ENCODE data around the gene DGKZ. TPM values are rescaled to one million over a fixed set of nuclear protein-coding genes. Genes with fewer than 3 reads are reported as not detected.

DGKZ gene
- total and polyA plus RNA-seq, 9 donors = 8.9 to 46.0 (median 29.4) TPM

- H3K27me3 ChIP-seq = peaks cover 2% of the 10 kb centered on the region
- H3K27ac ChIP-seq = no peak overlapping the region
- TF ChIP-seq POLR2A (IDR thresholded peaks at IDR 0.05) = no peak
- TF ChIP-seq CTCF (IDR thresholded peaks at IDR 0.05) = no peak
- no peak for TF ChIP-seq EP300 (IDR thresholded peaks at IDR 0.05)
- H3K4me3 ChIP-seq = no peak overlapping the region
- intact Hi-C loops (cut with DNase I) = loop anchor here in 2 of 4 donors (10.0 kb wide), 1 partner anchor 231 kb away; the partner anchor contains the start of genes ATG13 (in 2 of the 2) and HARBI1 (in 2 of the 2)
- no peaks in the 10 kb centered on the region for H3K9me3 ChIP-seq
- no peak for DNase-seq
- no peaks in the 10 kb centered on the region for H3K36me3 ChIP-seq
- 68 to 79% (median 72%) methylated on average over 7 of the region's 7 CpGs for WGBS, 3 donors
- peaks cover 6% of the 10 kb centered on the region for H3K4me1 ChIP-seq (ENCODE audit: insufficient read depth)
Observed at GRCh38 chr11:46383404-46383758, 36.1 kb downstream of the DGKZ start.

DNA sequence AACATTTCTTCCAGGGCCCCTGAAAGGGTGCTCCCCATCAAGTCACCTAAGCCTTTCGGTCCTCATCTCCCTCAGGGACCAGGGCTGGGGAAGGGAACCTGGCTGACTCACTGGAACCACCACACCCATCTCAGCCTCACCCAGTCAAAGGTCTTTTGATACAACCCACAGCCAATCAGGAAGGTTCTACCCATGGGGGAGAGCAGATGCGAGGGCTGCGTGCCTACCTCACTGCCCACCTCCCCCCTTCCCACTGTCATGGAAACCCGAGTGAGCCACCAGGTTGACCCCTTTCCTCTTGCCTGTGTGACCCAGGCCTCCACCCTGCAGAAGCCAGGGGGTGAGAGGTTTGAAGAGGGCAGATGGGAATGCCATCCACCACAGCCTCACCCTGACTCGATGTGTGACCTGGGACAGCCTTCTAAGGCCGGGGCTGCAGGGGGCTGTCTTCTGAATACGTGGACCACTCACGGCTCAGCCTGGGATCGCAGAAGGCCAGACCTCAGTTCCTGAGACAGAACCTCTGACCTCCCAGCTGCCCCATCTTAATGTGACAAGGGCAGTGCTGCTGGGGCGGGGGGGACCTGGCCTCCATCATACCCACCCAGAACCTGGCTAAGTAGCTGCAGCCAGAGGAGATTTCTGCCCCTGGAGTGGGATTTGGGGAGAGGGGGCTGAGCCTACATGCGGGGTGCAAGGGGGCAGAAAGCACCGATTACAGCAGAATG, 36.9 kb downstream of the DGKZ start:
- Histone ChIP-seq H3K27me3 (peaks cover 2% of the 10 kb centered on the region), H3K4me1 (ENCODE audit: insufficient read depth) (peaks cover 7% of the 10 kb centered on the region), H3K36me3 (no peaks in the 10 kb centered on the region), H3K4me3 (no peak overlapping the region), H3K9me3 (no peaks in the 10 kb centered on the region), H3K27ac (no peak overlapping the region)
- intact Hi-C loops (cut with DNase I) = loop anchor here in 2 of 4 donors (10.0 kb wide), 1 partner anchor 231 kb away; the partner anchor contains the start of genes ATG13 (in 2 of the 2) and HARBI1 (in 2 of the 2)
- no peak for DNase-seq
- no peak for TF ChIP-seq EP300 (IDR thresholded peaks at IDR 0.05)
- TF ChIP-seq CTCF (IDR thresholded peaks at IDR 0.05) = no peak
- no peak for TF ChIP-seq POLR2A (IDR thresholded peaks at IDR 0.05)
- 81 to 86% (median 84%) methylated on average over 12 of the region's 12 CpGs for WGBS, 3 donors

DNA sequence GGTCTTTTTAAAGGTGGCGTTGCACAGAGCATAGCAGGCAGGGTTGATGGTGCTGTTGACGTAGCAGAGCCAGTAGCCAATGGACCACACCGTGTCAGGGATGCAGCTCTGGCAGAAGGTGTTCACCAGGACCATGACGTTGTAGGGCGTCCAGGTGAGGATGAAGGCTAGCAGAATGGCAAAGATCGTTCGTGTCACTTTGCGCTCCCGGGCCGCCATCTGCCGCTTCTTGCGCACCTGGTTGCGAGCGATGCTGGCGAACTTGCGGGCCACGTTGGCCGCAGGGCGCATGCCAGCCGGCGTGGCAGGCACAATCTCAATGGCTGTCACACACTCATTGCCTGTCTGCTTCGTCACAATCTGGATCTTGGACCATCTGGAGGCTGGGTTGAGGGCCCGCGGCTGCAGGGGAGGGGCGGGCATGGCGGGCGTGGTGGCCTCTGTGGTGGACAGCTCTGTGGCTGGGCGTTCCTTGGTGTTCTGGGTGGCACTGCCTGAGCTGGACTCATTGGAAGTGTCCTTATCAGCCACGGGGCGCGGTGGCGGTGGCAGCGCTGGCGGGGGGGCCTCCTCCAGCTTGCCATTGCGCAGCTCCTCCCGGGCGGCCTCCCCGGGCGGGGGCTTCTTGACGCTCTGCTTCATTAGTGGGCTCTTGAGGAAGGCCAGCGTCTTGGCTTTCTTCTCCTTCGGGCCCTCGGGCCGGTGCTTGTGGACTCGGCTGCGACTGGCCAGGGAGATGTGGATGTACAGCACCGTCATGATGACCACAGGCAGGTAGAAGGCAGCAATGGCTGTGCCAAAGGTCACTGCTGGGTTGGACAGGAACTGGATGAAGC, 38.1 kb downstream of the DGKZ start:
- H3K27me3 ChIP-seq = peaks cover 2% of the 10 kb centered on the region
- peak in 1 of 5 donors; percentile 36 for DNase-seq
- H3K9me3 ChIP-seq = no peaks in the 10 kb centered on the region
- intact Hi-C loops (cut with DNase I) = loop anchor here in 3 of 4 donors (5.0 to 10.0 kb wide), 3 partner anchors 152 to 232 kb away; partner anchors contain the start of genes ATG13 (in 3 of the 3) and HARBI1 (in 3 of the 3)
- H3K4me1 ChIP-seq (ENCODE audit: insufficient read depth) = peaks cover 15% of the 10 kb centered on the region
- no peak overlapping the region for H3K4me3 ChIP-seq
- 95% methylated on average over 30 to 47 of the region's 47 CpGs for WGBS, 3 donors
- TF ChIP-seq EP300 (IDR thresholded peaks at IDR 0.05) (no peak), POLR2A (IDR thresholded peaks at IDR 0.05) (no peak), CTCF (IDR thresholded peaks at IDR 0.05) (no peak)
- no peak overlapping the region for H3K27ac ChIP-seq
- no peaks in the 10 kb centered on the region for H3K36me3 ChIP-seq

- TF ChIP-seq EP300 (IDR thresholded peaks at IDR 0.05) = no peak
- TF ChIP-seq POLR2A (IDR thresholded peaks at IDR 0.05) = no peak
- TF ChIP-seq CTCF (IDR thresholded peaks at IDR 0.05) = no peak
- H3K4me3 ChIP-seq = no peak overlapping the region
- H3K27me3 ChIP-seq = peaks cover 6% of the 10 kb centered on the region
- no peak for DNase-seq
- H3K9me3 ChIP-seq = no peaks in the 10 kb centered on the region
- no peaks in the 10 kb centered on the region for H3K36me3 ChIP-seq
- H3K27ac ChIP-seq = no peak overlapping the region
- 92 to 97% (median 96%) methylated on average over 24 to 25 of the region's 25 CpGs for WGBS, 3 donors
- H3K4me1 ChIP-seq (ENCODE audit: insufficient read depth) = peaks cover 15% of the 10 kb centered on the region
- intact Hi-C loops (cut with DNase I) = loop anchor here in 3 of 4 donors (5.0 to 10.0 kb wide), 3 partner anchors 151 to 231 kb away; partner anchors contain the start of genes ATG13 (in 3 of the 3) and HARBI1 (in 3 of the 3)
Observed at GRCh38 chr11:46386005-46386578, 38.8 kb downstream of the DGKZ start.
